HS-27A (cell line): ENCODE data around the gene GALNT9.
"Not testable (repeated sequence)": the region's sequence is repeated elsewhere in the genome, so short reads cannot be mapped to it uniquely, and the experiment has no call there.

Source experiments
- DNase-seq: peaks from one replicate; pipeline ENCODE4 v3.0.0-alpha.2; 2012; ENCODE audit warnings: low read depth, missing footprints

GALNT9 gene

GRCh38 chr12:132249689-132250478, 79.5 kb downstream of the GALNT9 start:
- no peak for DNase-seq

GRCh38 chr12:132248453-132249167, 80.8 kb downstream of the GALNT9 start:
- no peak for DNase-seq

GRCh38 chr12:132247718-132248452, 81.5 kb downstream of the GALNT9 start:
- no peak for DNase-seq

- DNase-seq: no peak
Observed at GRCh38 chr12:132246997-132247717, 82.2 kb downstream of the GALNT9 start.

GRCh38 chr12:132245521-132246101, 83.8 kb downstream of the GALNT9 start:
- DNase-seq: no peak

GRCh38 chr12:132244724-132245295, 84.6 kb downstream of the GALNT9 start:
- DNase-seq: no peak

GRCh38 chr12:132243596-132244310, 85.6 kb downstream of the GALNT9 start:
- DNase-seq: no peak

GRCh38 chr12:132243171-132243570, 86.2 kb downstream of the GALNT9 start:
- DNase-seq: not testable (repeated sequence)

GRCh38 chr12:132240669-132241007, 88.8 kb downstream of the GALNT9 start:
- DNase-seq: not testable (repeated sequence)

- no peak for DNase-seq
Observed at GRCh38 chr12:132239796-132240668, 89.4 kb downstream of the GALNT9 start.

GRCh38 chr12:132239392-132239791, 90.0 kb downstream of the GALNT9 start:
- no peak for DNase-seq

- DNase-seq: no peak
Observed at GRCh38 chr12:132238884-132239283, 90.5 kb downstream of the GALNT9 start.

- DNase-seq: no peak
Observed at GRCh38 chr12:132238488-132238854, 90.9 kb downstream of the GALNT9 start.

- DNase-seq: no peak
Observed at GRCh38 chr12:132237772-132238487, 91.5 kb downstream of the GALNT9 start.

GRCh38 chr12:132236930-132237771, 92.2 kb downstream of the GALNT9 start:
- DNase-seq: no peak

GRCh38 chr12:132236129-132236929, 93.1 kb downstream of the GALNT9 start:
- DNase-seq: no peak

- DNase-seq: no peak
Observed at GRCh38 chr12:132235116-132235820, 94.1 kb downstream of the GALNT9 start.
